Measurements from ENCODE around the gene CILP. TPM values are rescaled to one million over a fixed set of nuclear protein-coding genes. Genes with fewer than 3 reads are reported as not detected.

The CILP gene
- total RNA-seq (2016; rRNA removed; fragmentation: Illumina TruSeq; extraction: Trizol) (not detected in 2 replicates), polyA plus RNA-seq (2011; rRNA removed) (0.03 and 0.08 TPM in 2 replicates), polyA minus RNA-seq (2011; rRNA and poly(A)+ RNA removed; ENCODE audit: low replicate concordance) (0.02 and 0.06 TPM in 2 replicates), Bru-seq, nascent RNA (not detected), BruChase-seq, experiment 1, labeled RNA remaining after a 6-hour chase (percentile 14 among the genes with signal in this experiment), BruChase-seq, experiment 2, labeled RNA remaining after a 2-hour chase (percentile 5 among the genes with signal in this experiment)
- not detected in 2 replicates for total RNA-seq (2016; cell fraction: cytosol; rRNA removed; fragmentation: Illumina TruSeq; extraction: Trizol; ENCODE audit: low read depth)
- not detected in 2 replicates for total RNA-seq (2016; cell fraction: insoluble cytoplasmic fraction; rRNA removed; fragmentation: Illumina TruSeq; extraction: Trizol)
- total RNA-seq (2016; cell fraction: membrane; rRNA removed; fragmentation: Illumina TruSeq; extraction: Trizol), result not detected in 2 replicates
- total RNA-seq (2016; cell fraction: nucleus; rRNA removed; fragmentation: Illumina TruSeq; extraction: Trizol), result not detected in 2 replicates
- 0.01 and 0.04 TPM in 2 replicates for polyA plus RNA-seq (2011; cell fraction: cytosol; rRNA removed)
- polyA plus RNA-seq (2011; cell fraction: nucleus; rRNA removed), result 0.05 and 0.16 TPM in 2 replicates
- 0.04 TPM in 1 of 2 replicates, not detected in the other for polyA plus RNA-seq (2012)
- not detected in 2 replicates for polyA plus RNA-seq (2016; cell fraction: cytosol; fragmentation: Illumina TruSeq; extraction: Trizol; ENCODE audit: low read depth)
- polyA plus RNA-seq (2016; cell fraction: insoluble cytoplasmic fraction; fragmentation: Illumina TruSeq; extraction: Trizol; ENCODE audit: low read depth), result not detected in 2 replicates
- not detected in 2 replicates for polyA plus RNA-seq (2016; cell fraction: membrane; fragmentation: Illumina TruSeq; extraction: Trizol; ENCODE audit: low read depth)
- polyA plus RNA-seq (2016; cell fraction: nucleus; fragmentation: Illumina TruSeq; extraction: Trizol; ENCODE audit: insufficient read depth, low read depth), result 0.12 TPM in 1 of 2 replicates, not detected in the other
- polyA minus RNA-seq (2011; cell fraction: cytosol; rRNA and poly(A)+ RNA removed), result not detected in 2 replicates
- 0.13 TPM in 1 of 2 replicates, not detected in the other for polyA minus RNA-seq (2011; cell fraction: nucleus; rRNA and poly(A)+ RNA removed)
- long read RNA-seq, experiment 1, result 0 reads
- long read RNA-seq, experiment 2, result 0 reads

GRCh38 chr15:65210770-65211481 is at the start of gene CILP:
CILP (minus strand) TSS chr15:65211473; CDS start chr15:65209755, 1,718 bp downstream.
- in situ Hi-C loops (cut with HindIII; ENCODE audit: extremely low pct_ligation_motif_present, low pct_unique_long_range_greater_than_20kb) (no loop called here), intact Hi-C loops (cut with micrococcal nuclease; ENCODE audit: unreplicated experiment) (no loop called here)
- TF ChIP-seq ZNF616 (CRISPR knock-in tag; IDR thresholded peaks at IDR 0.05; ENCODE audit: low read depth) (no peak), ZNF33A (CRISPR knock-in tag; IDR thresholded peaks at IDR 0.05; ENCODE audit: borderline replicate concordance) (no peak), KLF6 (CRISPR knock-in tag; IDR thresholded peaks at IDR 0.05) (no peak)
- no peaks in the 10 kb centered on the region for H3K79me2 ChIP-seq (ENCODE audit: insufficient read depth, low read length)
- no peaks in the 10 kb centered on the region for H3K36me3 ChIP-seq (replicated peaks in 1 of 2; ENCODE audit: control insufficient read depth in 1 of 2, insufficient read depth in 2 of 2, low read length in 2 of 2)
- H3K4me1 ChIP-seq (ENCODE audit: insufficient read depth, low read length), result peaks cover 23% of the 10 kb centered on the region
- 40% methylated on average over 7 of the region's 8 CpGs for WGBS (ENCODE audit: low lambda C conversion rate)
- H2AFZ ChIP-seq (ENCODE audit: low read length), result no peak within 1 kb of the TSS
- H3K27ac ChIP-seq (ENCODE audit: extremely low read length, insufficient read depth, low read length), result no peak within 1 kb of the TSS
- H4K20me1 ChIP-seq (ENCODE audit: insufficient read depth, low read length), result no peaks in the 10 kb centered on the region
- FAIRE-seq, result no peak
- BruUV-seq (replicated peaks), result no TSS peak
- DNase-seq (ENCODE audit: low spot score), result no peak
- peaks cover 5 to 58% of the 10 kb centered on the region in 2 experiments; a peak in 4 of 5 replicates for H3K27me3 ChIP-seq (ENCODE audit: control insufficient read depth in 1 of 2, insufficient read depth in 2 of 2, low read length in 2 of 2)
- no peak within 1 kb of the TSS for H3K4me2 ChIP-seq (ENCODE audit: low read depth, low read length)
- peak; percentile 12; the same call in 1 of the 3 replicates for ATAC-seq
- ChIA-PET CTCF (ENCODE audit: low intra/inter-chr PET ratio, low total read pairs) (no interaction called here), POLR2A (interaction anchor here (1.1 to 2.4 kb wide), 2 partner anchors 26 to 89 kb away, joined by 3 to 7 read pairs; partner anchors contain the start of gene CLPX)
- H3K9ac ChIP-seq (ENCODE audit: insufficient read depth, low read depth, low read length), result no peak within 1 kb of the TSS
- no peak within 1 kb of the TSS; a peak in 1 of 6 replicates for H3K4me3 ChIP-seq (replicated peaks in 1 of 3; ENCODE audit: insufficient read depth in 1 of 3, low read depth in 2 of 3, low read length in 3 of 3)
- no peaks in the 10 kb centered on the region for H3K9me3 ChIP-seq (ENCODE audit: low read length)
